NCI-H446 treated with DMSO at 0.1 percent for 48 hours (cell line): ENCODE results near the gene VPS13D.
"Not testable (repeated sequence)": the region's sequence is repeated elsewhere in the genome, so short reads cannot be mapped to it uniquely, and the experiment has no call there.

ENCODE experiments used
- DNase-seq: peaks from one replicate; lab custom pipeline; 2025; lab: John Stamatoyannopoulos, UW

The VPS13D gene

GRCh38 chr1:12451560-12451900, 221.7 kb downstream of the VPS13D start:
- DNase-seq: no peak

DNA sequence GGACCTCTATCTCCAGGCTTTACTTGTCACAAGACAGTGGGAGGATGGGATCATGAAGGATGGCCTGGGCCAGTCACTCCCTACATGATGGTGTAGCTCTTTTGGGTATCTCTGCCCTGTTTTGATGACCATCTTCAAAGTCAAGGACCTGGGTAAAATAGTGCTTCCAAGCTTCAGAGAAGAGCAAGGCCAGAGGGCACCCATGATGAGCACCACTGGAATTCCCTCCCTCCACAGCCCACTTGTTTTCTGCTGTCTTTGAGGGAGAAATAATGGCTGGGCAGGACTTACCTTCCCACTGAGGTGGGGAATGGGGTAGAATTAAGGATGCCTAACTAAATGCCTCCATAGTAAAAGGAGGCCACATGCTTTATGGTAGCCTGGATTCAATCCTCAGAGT, 222.4 kb downstream of the VPS13D start:
- DNase-seq: no peak

DNA sequence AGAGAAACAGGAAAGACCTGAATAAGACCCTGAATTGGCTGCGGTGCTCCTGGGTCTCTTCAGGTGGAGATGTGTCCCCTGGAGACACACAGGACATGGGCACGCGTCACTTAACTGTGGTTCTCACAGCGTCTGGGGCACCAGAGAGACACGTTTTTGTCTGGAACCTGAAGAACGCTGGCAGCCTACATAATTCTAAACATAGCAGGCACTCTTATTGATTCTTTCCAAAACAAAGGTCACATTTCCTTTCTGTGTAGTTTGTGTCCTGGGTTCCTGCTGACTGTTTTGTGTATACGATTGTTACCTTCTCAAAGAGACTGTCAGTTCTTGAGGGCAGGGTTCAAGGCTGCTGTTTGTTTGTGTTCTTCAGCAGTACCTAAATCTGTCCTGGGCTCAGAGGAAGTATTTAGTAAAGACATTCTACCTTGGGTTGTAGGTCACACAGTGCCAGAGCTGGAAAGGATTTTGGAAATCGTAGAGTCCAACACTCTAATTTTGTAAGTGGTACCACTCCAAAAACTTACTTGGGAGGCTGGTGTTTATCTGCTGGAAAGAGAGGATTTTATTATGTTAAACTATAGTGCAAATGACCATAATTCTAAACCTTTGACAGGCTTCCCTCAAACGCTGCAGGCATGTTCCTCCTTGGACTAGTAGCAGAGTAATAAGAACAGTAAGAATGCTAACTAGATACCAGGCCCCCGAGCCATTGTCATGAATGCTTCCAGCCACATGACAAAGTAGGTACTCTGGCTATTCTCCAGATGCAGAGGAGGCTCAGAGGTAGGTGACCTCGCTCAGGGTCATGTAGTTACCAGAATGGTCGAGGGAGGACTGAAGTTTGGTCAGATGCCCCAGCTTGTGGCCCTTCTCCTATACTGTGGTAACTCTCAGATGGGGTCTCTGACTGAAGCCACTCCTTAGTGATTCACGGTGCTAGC, 223.8 kb downstream of the VPS13D start:
- no peak for DNase-seq

GRCh38 chr1:12454406-12455391, 224.9 kb downstream of the VPS13D start:
- DNase-seq: no peak

GRCh38 chr1:12456081-12456480, 226.3 kb downstream of the VPS13D start:
- DNase-seq: not testable (repeated sequence)

- no peak for DNase-seq
These were observed 227.1 kb downstream of the VPS13D start for GRCh38 chr1:12456979-12457378.

GRCh38 chr1:12457771-12458170, 227.9 kb downstream of the VPS13D start:
- no peak for DNase-seq

- no peak for DNase-seq
These were observed 228.7 kb downstream of the VPS13D start for GRCh38 chr1:12458571-12458970.

DNA sequence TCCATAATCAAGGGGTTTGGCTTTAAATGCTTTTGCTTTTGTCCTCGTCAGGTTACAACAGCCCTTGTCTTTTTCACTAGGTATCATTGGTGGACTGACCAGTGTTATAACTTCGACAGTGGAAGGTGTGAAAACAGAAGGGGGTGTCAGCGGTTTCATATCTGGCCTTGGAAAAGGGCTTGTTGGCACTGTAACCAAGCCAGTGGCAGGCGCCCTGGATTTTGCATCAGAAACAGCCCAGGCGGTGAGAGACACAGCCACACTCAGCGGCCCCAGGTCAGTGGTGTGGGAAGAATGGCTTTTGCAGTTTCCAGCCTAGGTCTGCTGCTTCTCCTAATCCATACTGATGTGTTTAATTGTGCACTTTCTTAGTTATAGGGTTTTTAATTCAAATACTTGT, 230.3 kb downstream of the VPS13D start:
- no peak for DNase-seq

GRCh38 chr1:12460911-12461621, 231.2 kb downstream of the VPS13D start:
- DNase-seq: no peak

DNA sequence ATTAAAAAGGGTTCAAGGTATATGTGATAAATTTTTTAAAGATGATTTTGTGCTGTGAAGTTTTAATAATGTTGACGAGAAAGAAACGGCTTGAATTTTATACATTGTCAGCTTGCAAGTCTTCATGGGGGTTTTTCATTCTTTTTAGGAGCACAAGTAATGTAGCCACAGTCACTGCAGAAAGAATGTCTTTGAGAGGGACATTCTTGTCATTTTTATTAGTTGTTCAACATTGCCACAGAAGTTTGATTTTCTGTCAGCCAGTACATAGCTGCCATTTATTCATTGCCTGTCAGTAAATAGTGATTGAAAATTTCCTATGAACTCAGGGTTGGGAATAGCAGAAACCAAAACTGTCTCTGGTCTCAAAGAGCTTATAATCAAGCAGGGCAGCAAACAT, 231.9 kb downstream of the VPS13D start:
- no peak for DNase-seq

DNA sequence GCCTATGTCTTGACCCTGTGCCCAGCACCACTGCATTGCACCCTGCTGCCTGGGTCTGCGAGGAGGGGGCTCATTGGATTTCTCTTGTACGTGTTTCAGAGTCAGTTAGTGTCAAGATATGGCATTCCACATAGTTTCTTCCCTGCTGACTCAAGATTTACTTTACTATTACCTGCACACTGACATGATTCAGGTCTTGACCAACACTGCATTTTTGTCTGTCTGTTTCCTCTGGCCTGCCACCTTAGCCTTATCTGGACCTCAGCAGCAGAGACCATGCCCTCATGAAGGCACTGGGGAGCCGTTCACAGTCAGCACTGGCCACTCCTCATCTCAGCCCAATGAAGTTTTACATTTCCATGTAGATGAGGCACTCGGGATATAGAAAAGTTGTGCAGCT, 232.8 kb downstream of the VPS13D start:
- DNase-seq: no peak

DNA sequence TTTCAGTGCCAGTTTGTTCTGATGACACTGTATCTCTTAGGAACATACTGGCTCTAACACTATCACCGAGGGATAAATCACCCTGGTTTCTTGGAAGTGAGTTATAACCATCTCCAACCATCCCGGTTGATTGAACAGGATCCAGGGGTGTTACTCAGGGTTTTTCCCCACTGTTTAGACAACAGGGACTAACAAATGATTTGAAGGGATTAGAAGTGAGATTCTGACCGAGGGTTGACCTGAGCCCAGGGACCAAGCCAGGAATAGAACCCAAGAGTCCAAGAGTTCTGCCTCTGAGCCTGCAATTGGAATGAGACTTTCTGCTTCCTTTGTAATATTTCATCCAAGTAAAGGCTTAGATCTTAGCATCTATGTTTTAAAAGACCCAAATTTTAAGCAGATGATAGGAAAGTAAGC, 234.2 kb downstream of the VPS13D start:
- DNase-seq: no peak

- no peak for DNase-seq
These were observed 234.8 kb downstream of the VPS13D start for GRCh38 chr1:12464598-12465056.

- no peak for DNase-seq
These were observed 235.3 kb downstream of the VPS13D start for GRCh38 chr1:12465126-12465525.

DNA sequence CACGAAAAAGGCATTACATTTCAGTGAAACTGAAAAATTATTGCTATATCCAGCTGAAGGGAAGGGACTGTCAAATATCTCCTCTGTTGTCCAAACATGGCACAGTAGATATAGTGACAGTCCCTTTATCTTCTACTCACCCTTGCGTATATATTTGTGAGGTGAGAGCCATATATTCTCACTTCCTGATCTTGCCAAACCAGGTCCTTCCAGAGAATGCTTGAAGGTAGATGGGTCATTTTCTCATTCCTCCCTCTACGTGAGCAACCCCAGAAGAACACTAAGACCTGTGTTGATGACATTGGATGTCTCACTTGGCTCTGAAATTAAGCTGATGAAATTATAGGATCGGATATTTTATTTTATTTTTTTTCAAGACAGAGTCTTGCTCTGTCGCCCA, 237.0 kb downstream of the VPS13D start:
- no peak for DNase-seq

- no peak for DNase-seq
These were observed 237.9 kb downstream of the VPS13D start for GRCh38 chr1:12467570-12468286.

DNA sequence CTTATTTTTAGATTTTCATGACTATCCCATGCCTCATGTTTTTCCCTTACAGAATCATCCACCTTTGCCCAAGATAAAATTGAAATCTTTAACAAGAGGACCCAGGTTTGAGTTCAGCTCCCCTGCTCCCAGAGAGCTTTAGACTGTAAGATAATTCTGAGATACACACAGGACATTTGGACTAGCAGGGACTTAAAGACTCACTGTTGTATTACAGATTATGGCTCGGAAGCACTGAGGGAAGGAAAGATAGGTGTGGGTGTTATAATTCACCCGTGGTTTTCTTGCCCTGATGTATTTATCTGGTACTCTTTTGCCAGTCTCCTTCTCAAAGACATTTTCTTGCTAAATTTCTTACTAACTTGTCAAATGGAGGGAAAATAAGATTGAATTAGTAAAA, 238.5 kb downstream of the VPS13D start:
- no peak for DNase-seq

GRCh38 chr1:12469493-12469892, 239.7 kb downstream of the VPS13D start:
- DNase-seq: no peak

GRCh38 chr1:12469990-12470389, 240.2 kb downstream of the VPS13D start:
- DNase-seq: no peak

- DNase-seq: not testable (repeated sequence)
These were observed 241.1 kb downstream of the VPS13D start for GRCh38 chr1:12470916-12471315.
